Measurements from ENCODE around the gene RAD51B.

DNA sequence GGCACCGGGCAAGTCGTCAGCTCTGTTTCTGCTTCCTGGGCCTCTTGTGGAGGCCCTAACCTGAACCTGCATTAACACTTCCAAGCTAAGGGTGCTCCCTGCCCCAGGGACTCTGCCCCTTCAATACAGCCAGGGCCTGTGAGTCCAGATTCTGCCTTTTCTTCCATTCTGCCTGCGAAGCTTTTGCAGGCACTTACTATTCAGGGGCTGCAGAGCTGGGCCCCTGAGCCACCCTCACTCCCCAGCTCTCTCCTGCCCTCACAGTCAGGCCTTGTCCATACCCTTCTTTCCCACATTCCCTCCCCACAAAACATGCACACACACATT, 872.2 kb downstream of the RAD51B start:
- TF ChIP-seq, protein P1, sequence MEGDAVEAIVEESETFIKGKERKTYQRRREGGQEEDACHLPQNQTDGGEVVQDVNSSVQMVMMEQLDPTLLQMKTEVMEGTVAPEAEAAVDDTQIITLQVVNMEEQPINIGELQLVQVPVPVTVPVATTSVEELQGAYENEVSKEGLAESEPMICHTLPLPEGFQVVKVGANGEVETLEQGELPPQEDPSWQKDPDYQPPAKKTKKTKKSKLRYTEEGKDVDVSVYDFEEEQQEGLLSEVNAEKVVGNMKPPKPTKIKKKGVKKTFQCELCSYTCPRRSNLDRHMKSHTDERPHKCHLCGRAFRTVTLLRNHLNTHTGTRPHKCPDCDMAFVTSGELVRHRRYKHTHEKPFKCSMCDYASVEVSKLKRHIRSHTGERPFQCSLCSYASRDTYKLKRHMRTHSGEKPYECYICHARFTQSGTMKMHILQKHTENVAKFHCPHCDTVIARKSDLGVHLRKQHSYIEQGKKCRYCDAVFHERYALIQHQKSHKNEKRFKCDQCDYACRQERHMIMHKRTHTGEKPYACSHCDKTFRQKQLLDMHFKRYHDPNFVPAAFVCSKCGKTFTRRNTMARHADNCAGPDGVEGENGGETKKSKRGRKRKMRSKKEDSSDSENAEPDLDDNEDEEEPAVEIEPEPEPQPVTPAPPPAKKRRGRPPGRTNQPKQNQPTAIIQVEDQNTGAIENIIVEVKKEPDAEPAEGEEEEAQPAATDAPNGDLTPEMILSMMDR (optimal IDR thresholded peaks at IDR 0.05 in 1 of 3, IDR thresholded peaks at IDR 0.05 in 1 of 3, conservative IDR thresholded peaks at IDR 0.05 in 1 of 3; ENCODE audit: extremely low read depth in 1 of 3, insufficient read depth in 2 of 3, low read length in 3 of 3), result no peak
- no peak for TF ChIP-seq EZH2 (IDR thresholded peaks at IDR 0.05; ENCODE audit: low read length)

All from keratinocyte (primary cell).